ENCODE results near the gene FGD5.

The FGD5 gene

DNA sequence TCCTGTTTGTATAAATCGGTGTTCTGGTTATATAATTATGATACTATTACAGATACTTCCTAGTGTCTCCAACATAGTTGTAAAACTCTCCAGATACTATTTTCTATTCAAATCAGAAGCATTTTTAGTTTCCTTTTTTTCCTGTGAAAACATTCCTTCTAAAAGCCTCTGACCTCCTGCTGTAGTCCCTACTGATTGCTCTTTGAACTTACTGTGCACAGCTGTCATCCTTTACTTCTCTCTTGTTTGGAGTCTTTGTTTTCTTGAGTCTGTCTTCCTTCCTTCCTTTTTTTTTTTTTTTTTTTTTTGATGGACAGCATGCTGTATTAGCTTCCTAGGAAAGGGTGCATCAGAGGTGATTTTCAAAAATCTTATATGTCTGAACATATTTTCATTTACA, 157.6 kb downstream of the FGD5 start:
- no peaks in the 10 kb centered on the region for H3K36me3 ChIP-seq (ENCODE audit: control insufficient read depth, insufficient read depth, low read length)
- no peaks in the 10 kb centered on the region for H3K27me3 ChIP-seq (ENCODE audit: control insufficient read depth, insufficient read depth, low read length)
- no peaks in the 10 kb centered on the region for H3K4me1 ChIP-seq (ENCODE audit: control insufficient read depth, insufficient read depth, low read length)
- no peak overlapping the region for H3K27ac ChIP-seq (ENCODE audit: low read length)
- no CpG with 5 or more reads among the region's 1 CpG for WGBS (ENCODE audit: insufficient coverage, insufficient read length)
- no peak for DNase-seq (ENCODE audit: low read depth, low spot score)
- no peak overlapping the region for H3K4me3 ChIP-seq (ENCODE audit: low read length)
- no peaks in the 10 kb centered on the region for H3K9me3 ChIP-seq (ENCODE audit: control insufficient read depth, insufficient read depth, low read length)

DNA sequence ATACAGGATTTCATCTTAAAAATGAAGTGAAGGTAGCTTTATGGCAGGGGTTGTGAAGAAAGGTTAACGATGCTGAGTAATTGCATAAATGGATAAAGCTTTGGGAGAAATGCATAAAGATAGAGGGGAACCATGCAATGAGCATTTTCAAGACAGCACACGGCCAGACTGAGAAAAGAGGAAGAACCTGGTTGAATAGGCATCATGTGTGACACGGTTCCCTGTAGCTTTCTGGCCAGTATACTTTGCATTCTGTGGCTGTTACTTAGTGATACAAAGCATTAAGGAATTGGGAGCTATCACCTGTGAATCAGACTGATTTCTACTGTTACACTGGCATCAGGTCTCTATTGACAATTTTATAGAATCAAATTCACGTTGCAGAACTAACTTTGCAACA, 161.9 kb downstream of the FGD5 start:
- no peak overlapping the region for H3K27ac ChIP-seq (ENCODE audit: low read length)
- no CpG with 5 or more reads among the region's 4 CpGs for WGBS (ENCODE audit: insufficient coverage, insufficient read length)

More for the DNA sequence above, 161.9 kb downstream of the FGD5 start:
- no peaks in the 10 kb centered on the region for H3K4me1 ChIP-seq (ENCODE audit: control insufficient read depth, insufficient read depth, low read length)
- no peaks in the 10 kb centered on the region for H3K27me3 ChIP-seq (ENCODE audit: control insufficient read depth, insufficient read depth, low read length)
- no peak for DNase-seq (ENCODE audit: low read depth, low spot score)
- no peak overlapping the region for H3K4me3 ChIP-seq (ENCODE audit: low read length)
- no peaks in the 10 kb centered on the region for H3K36me3 ChIP-seq (ENCODE audit: control insufficient read depth, insufficient read depth, low read length)
- H3K9me3 ChIP-seq (ENCODE audit: control insufficient read depth, insufficient read depth, low read length) = no peaks in the 10 kb centered on the region
